ENCODE results near the gene PRR20E.
"Not testable (repeated sequence)": the region's sequence is repeated elsewhere in the genome, so short reads cannot be mapped to it uniquely, and the experiment has no call there.

Gene PRR20E

DNA sequence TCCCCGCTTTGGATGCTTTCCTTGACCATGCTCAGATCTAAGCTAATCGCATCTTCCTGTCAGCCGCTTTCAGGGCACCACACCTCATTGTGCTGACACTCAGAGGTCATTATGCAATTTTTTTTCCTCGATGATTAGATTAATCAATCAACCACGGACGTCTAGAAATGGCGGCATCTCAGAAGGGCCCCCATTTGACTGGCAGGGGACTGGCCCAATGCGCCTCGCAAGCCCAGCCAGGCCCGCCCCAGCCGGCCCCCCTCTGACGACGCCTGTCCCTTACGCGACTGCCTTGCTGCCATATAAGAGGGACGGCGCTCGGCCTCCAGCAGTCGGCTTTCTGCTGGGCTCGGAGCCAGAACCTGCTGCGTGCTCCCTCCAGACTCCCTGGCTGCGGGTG, 6.7 kb upstream of the PRR20E start, which contains the start of gene PRR20D:
TSS of gene PRR20D (plus strand) at position 301 of the 400 bp plus-strand sequence. CDS start 387 bp downstream, outside the sequence.
- not testable (repeated sequence) for H3K27ac ChIP-seq (ENCODE audit: low read depth, low read length); H3K4me3 ChIP-seq (ENCODE audit: low read depth, low read length); H2AFZ ChIP-seq (ENCODE audit: low read length, unreplicated experiment); H3K79me2 ChIP-seq (ENCODE audit: control insufficient read depth, insufficient read depth, low read length, unreplicated experiment); H3K27me3 ChIP-seq (ENCODE audit: insufficient read depth, low read length); H3K36me3 ChIP-seq (ENCODE audit: insufficient read depth, low read length); H3K4me1 ChIP-seq (ENCODE audit: control insufficient read depth, insufficient read depth, low read length, unreplicated experiment)

DNA sequence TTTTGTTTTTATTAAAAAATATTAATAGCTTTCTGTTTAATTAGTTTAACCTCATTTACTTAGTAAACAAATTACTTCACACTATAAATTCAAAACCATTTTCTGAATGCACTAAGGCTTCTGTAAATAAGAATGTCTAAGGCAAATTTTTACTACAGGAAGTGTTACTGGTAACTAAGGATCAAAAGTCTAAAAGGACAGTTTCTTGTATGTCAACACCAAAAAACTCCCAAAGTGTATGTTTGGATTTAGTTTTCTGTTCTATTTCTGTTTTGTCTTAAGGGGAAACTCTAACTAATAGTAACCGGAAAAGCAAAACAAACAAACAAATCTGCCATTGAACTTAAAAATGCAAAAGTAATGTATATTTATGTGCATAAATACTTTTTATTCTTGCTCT, 24.7 kb downstream of the PRR20E start:
- Histone ChIP-seq H3K4me3 (ENCODE audit: low read depth, low read length) (no peak overlapping the region), H3K27ac (ENCODE audit: low read depth, low read length) (no peak overlapping the region), H2AFZ (ENCODE audit: low read length, unreplicated experiment) (no peak overlapping the region), H3K4me1 (ENCODE audit: control insufficient read depth, insufficient read depth, low read length, unreplicated experiment) (no peaks in the 10 kb centered on the region), H3K36me3 (ENCODE audit: insufficient read depth, low read length) (no peaks in the 10 kb centered on the region), H3K27me3 (ENCODE audit: insufficient read depth, low read length) (no peaks in the 10 kb centered on the region), H3K79me2 (ENCODE audit: control insufficient read depth, insufficient read depth, low read length, unreplicated experiment) (no peaks in the 10 kb centered on the region)

DNA sequence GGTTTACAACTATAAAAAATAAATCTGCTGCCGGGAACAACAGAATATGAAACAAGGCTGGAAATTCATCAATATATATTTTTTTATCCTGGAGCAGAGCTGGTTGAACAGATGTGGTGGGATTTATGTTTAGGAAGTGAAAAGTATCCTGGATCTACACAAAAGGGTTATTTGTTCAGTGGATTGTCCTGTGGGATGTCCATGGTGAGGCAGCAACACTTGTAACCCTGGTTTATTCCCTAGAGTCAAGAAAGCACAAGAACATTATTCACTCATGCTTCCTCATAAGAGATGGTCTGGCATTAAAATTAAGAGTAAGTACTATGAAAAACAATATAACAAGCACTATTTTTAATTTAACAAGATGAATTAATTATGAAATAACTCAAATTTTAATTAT, 46.0 kb downstream of the PRR20E start:
- no peaks in the 10 kb centered on the region for H3K27me3 ChIP-seq (ENCODE audit: insufficient read depth, low read length)
- no peak overlapping the region for H2AFZ ChIP-seq (ENCODE audit: low read length, unreplicated experiment)
- H3K4me1 ChIP-seq (ENCODE audit: control insufficient read depth, insufficient read depth, low read length, unreplicated experiment) = no peaks in the 10 kb centered on the region
- no peak overlapping the region for H3K4me3 ChIP-seq (ENCODE audit: low read depth, low read length)
- no peak overlapping the region for H3K27ac ChIP-seq (ENCODE audit: low read depth, low read length)
- H3K36me3 ChIP-seq (ENCODE audit: insufficient read depth, low read length) = no peaks in the 10 kb centered on the region
- H3K79me2 ChIP-seq (ENCODE audit: control insufficient read depth, insufficient read depth, low read length, unreplicated experiment) = no peaks in the 10 kb centered on the region
